Measurements from ENCODE around the gene VPS13A. TPM values are rescaled to one million over a fixed set of nuclear protein-coding genes. Genes with fewer than 3 reads are reported as not detected.

The VPS13A gene
- total RNA-seq, 1 experiment from 2014 or later, result 31.5 TPM

DNA sequence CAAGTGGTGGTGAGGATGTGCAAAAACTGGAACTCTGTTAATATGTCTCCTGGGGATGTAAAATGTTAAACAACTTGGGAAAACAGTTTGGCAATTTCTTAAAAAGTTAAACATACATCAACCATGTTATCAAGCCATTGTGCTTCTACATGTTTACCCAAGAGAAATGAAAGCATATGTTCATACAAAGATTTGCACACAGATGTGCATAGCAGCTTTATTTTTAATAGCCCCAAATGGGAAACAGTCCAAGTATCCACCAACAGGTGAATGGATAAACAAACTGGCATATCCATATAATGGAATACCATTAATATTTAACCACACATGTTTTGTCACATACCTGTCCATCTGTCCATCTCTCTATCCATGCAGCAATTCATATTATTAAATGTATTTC lies 6.2 kb downstream of the VPS13A start:
- no peak overlapping the region for H3K27ac Mint-ChIP-seq
- CTCF ChIA-PET, result no interaction called here

More for the DNA sequence above, 6.2 kb downstream of the VPS13A start:
- H3K9me3 Mint-ChIP-seq, result peaks cover 17% of the 10 kb centered on the region
- POLR2A ChIA-PET, result no interaction called here
- DNase-seq (ENCODE audit: low spot score) (no peak), ATAC-seq (no peak)
- H3K4me3 Mint-ChIP-seq, result no peak overlapping the region
- H3K4me1 Mint-ChIP-seq, result peaks cover 26% of the 10 kb centered on the region
- H3K27me3 Mint-ChIP-seq (ENCODE audit: low read depth), result no peaks in the 10 kb centered on the region
- no peak for TF ChIP-seq EMX1 (CRISPR knock-in tag; IDR thresholded peaks at IDR 0.05)
- TF ChIP-seq, protein P1, sequence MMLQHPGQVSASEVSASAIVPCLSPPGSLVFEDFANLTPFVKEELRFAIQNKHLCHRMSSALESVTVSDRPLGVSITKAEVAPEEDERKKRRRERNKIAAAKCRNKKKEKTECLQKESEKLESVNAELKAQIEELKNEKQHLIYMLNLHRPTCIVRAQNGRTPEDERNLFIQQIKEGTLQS (CRISPR knock-in tag; conservative IDR thresholded peaks at IDR 0.05), result no peak
- no peak for TF ChIP-seq KAT7 (CRISPR knock-in tag; IDR thresholded peaks at IDR 0.05; ENCODE audit: borderline replicate concordance)
- no peak for TF ChIP-seq GTF2I (CRISPR knock-in tag; conservative IDR thresholded peaks at IDR 0.05)
- TF ChIP-seq, protein P2, sequence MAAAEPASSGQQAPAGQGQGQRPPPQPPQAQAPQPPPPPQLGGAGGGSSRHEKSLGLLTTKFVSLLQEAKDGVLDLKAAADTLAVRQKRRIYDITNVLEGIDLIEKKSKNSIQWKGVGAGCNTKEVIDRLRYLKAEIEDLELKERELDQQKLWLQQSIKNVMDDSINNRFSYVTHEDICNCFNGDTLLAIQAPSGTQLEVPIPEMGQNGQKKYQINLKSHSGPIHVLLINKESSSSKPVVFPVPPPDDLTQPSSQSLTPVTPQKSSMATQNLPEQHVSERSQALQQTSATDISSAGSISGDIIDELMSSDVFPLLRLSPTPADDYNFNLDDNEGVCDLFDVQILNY (CRISPR knock-in tag; IDR thresholded peaks at IDR 0.05), result no peak
- TF ChIP-seq MYBL2 (CRISPR knock-in tag; IDR thresholded peaks at IDR 0.05), result no peak
- TF ChIP-seq, protein P3, sequence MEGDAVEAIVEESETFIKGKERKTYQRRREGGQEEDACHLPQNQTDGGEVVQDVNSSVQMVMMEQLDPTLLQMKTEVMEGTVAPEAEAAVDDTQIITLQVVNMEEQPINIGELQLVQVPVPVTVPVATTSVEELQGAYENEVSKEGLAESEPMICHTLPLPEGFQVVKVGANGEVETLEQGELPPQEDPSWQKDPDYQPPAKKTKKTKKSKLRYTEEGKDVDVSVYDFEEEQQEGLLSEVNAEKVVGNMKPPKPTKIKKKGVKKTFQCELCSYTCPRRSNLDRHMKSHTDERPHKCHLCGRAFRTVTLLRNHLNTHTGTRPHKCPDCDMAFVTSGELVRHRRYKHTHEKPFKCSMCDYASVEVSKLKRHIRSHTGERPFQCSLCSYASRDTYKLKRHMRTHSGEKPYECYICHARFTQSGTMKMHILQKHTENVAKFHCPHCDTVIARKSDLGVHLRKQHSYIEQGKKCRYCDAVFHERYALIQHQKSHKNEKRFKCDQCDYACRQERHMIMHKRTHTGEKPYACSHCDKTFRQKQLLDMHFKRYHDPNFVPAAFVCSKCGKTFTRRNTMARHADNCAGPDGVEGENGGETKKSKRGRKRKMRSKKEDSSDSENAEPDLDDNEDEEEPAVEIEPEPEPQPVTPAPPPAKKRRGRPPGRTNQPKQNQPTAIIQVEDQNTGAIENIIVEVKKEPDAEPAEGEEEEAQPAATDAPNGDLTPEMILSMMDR (IDR thresholded peaks at IDR 0.05), result no peak
- TF ChIP-seq, protein P4, sequence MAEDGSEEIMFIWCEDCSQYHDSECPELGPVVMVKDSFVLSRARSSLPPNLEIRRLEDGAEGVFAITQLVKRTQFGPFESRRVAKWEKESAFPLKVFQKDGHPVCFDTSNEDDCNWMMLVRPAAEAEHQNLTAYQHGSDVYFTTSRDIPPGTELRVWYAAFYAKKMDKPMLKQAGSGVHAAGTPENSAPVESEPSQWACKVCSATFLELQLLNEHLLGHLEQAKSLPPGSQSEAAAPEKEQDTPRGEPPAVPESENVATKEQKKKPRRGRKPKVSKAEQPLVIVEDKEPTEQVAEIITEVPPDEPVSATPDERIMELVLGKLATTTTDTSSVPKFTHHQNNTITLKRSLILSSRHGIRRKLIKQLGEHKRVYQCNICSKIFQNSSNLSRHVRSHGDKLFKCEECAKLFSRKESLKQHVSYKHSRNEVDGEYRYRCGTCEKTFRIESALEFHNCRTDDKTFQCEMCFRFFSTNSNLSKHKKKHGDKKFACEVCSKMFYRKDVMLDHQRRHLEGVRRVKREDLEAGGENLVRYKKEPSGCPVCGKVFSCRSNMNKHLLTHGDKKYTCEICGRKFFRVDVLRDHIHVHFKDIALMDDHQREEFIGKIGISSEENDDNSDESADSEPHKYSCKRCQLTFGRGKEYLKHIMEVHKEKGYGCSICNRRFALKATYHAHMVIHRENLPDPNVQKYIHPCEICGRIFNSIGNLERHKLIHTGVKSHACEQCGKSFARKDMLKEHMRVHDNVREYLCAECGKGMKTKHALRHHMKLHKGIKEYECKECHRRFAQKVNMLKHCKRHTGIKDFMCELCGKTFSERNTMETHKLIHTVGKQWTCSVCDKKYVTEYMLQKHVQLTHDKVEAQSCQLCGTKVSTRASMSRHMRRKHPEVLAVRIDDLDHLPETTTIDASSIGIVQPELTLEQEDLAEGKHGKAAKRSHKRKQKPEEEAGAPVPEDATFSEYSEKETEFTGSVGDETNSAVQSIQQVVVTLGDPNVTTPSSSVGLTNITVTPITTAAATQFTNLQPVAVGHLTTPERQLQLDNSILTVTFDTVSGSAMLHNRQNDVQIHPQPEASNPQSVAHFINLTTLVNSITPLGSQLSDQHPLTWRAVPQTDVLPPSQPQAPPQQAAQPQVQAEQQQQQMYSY (CRISPR knock-in tag; IDR thresholded peaks at IDR 0.05), result no peak
- TF ChIP-seq TEAD1 (CRISPR knock-in tag; IDR thresholded peaks at IDR 0.05), result no peak
- no peak for TF ChIP-seq ZBTB21 (CRISPR knock-in tag; IDR thresholded peaks at IDR 0.05; ENCODE audit: borderline replicate concordance)
- TF ChIP-seq, protein P5, sequence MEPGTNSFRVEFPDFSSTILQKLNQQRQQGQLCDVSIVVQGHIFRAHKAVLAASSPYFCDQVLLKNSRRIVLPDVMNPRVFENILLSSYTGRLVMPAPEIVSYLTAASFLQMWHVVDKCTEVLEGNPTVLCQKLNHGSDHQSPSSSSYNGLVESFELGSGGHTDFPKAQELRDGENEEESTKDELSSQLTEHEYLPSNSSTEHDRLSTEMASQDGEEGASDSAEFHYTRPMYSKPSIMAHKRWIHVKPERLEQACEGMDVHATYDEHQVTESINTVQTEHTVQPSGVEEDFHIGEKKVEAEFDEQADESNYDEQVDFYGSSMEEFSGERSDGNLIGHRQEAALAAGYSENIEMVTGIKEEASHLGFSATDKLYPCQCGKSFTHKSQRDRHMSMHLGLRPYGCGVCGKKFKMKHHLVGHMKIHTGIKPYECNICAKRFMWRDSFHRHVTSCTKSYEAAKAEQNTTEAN (CRISPR knock-in tag; IDR thresholded peaks at IDR 0.05), result no peak
- TF ChIP-seq NR3C1 (CRISPR knock-in tag; conservative IDR thresholded peaks at IDR 0.05; ENCODE audit: low read depth), result no peak
- TF ChIP-seq, protein P6, sequence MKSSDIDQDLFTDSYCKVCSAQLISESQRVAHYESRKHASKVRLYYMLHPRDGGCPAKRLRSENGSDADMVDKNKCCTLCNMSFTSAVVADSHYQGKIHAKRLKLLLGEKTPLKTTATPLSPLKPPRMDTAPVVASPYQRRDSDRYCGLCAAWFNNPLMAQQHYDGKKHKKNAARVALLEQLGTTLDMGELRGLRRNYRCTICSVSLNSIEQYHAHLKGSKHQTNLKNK (CRISPR knock-in tag; IDR thresholded peaks at IDR 0.05), result no peak
- TF ChIP-seq FOXP1 (CRISPR knock-in tag; IDR thresholded peaks at IDR 0.05; ENCODE audit: borderline replicate concordance), result no peak
- TF ChIP-seq, protein P7, sequence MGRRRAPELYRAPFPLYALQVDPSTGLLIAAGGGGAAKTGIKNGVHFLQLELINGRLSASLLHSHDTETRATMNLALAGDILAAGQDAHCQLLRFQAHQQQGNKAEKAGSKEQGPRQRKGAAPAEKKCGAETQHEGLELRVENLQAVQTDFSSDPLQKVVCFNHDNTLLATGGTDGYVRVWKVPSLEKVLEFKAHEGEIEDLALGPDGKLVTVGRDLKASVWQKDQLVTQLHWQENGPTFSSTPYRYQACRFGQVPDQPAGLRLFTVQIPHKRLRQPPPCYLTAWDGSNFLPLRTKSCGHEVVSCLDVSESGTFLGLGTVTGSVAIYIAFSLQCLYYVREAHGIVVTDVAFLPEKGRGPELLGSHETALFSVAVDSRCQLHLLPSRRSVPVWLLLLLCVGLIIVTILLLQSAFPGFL (CRISPR knock-in tag; IDR thresholded peaks at IDR 0.05; ENCODE audit: borderline replicate concordance), result no peak
- TF ChIP-seq TCF7 (CRISPR knock-in tag; IDR thresholded peaks at IDR 0.05; ENCODE audit: low read depth), result no peak
- no peak for TF ChIP-seq ESRRA (CRISPR knock-in tag; IDR thresholded peaks at IDR 0.05; ENCODE audit: borderline replicate concordance)
- no peak for TF ChIP-seq ZNF423 (CRISPR knock-in tag; IDR thresholded peaks at IDR 0.05)
- no peak for TF ChIP-seq CREM (CRISPR knock-in tag; IDR thresholded peaks at IDR 0.05)
- peaks cover 4% of the 10 kb centered on the region; the same call in 1 of the 2 replicates for H3K36me3 Mint-ChIP-seq

All from WTC11 (cell line).